Measurements from ENCODE around the gene ZMYND8. TPM values are rescaled to one million over a fixed set of nuclear protein-coding genes. Genes with fewer than 3 reads are reported as not detected.
"Not testable (repeated sequence)": the region's sequence is repeated elsewhere in the genome, so short reads cannot be mapped to it uniquely, and the experiment has no call there.

The ZMYND8 gene
- total RNA-seq, 2 experiments from 2014 or later, result 33.0 to 34.3 TPM

DNA sequence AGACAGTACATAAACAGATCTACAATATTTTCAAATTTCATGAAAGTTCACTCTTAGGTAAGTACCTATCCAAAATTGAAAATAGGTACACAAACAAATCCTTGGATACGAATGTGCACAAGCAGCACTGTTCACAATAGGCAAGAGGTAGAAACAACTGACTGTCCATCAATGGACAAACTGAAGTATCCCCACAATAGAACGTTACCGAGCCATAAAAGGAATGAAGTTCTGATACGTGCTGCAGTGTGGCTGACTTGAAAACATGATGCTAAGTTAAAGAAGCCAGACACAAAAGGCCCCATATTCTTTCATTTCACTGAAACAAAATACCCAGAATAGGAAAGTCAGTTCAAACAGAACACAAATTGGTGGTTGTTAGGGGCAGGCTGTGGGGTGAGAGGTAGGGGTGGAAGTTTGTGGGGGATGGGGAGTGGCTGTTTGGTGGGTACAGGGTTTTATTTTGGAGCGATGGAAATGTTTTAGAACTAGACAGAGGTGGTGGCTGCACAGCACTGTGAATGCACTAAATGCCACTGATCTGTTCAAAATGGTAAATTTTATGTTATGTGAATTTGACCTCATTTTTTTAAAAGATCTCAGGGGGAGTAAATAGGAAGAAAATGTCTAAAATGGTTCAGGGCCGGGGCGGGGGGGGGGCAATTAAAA is 89.5 kb downstream of the ZMYND8 start:
- Histone ChIP-seq H3K27me3 (ENCODE audit: control insufficient read depth in 1 of 2, insufficient read depth in 2 of 2, low read length in 2 of 2) (no peaks in the 10 kb centered on the region), H3K9me3 (ENCODE audit: control insufficient read depth in 1 of 2, insufficient read depth in 1 of 2, low read length in 2 of 2) (no peaks in the 10 kb centered on the region), H3K27ac (ENCODE audit: low read depth in 1 of 2, low read length in 2 of 2) (no peak overlapping the region), H3K36me3 (ENCODE audit: insufficient read depth, low read length) (peaks cover 61% of the 10 kb centered on the region), H3K4me3 (ENCODE audit: low read length) (no peak overlapping the region), H3K4me1 (ENCODE audit: insufficient read depth, low read length) (no peaks in the 10 kb centered on the region)
- Mint-ChIP-seq H3K4me1 (ENCODE audit: low read depth) (peaks cover 10% of the 10 kb centered on the region), H3K9me3 (no peaks in the 10 kb centered on the region), H3K27me3 (no peaks in the 10 kb centered on the region), H3K36me3 (ENCODE audit: low read depth) (peaks cover 65% of the 10 kb centered on the region), H3K27ac (no peak overlapping the region), H3K4me3 (no peak overlapping the region)
- DNase-seq, result no peak
- intact Hi-C loops (cut with DNase I, micrococcal nuclease), result no loop called here
- ChIA-PET POLR2A (no interaction called here), CTCF (no interaction called here)
- TF ChIP-seq, protein P1, sequence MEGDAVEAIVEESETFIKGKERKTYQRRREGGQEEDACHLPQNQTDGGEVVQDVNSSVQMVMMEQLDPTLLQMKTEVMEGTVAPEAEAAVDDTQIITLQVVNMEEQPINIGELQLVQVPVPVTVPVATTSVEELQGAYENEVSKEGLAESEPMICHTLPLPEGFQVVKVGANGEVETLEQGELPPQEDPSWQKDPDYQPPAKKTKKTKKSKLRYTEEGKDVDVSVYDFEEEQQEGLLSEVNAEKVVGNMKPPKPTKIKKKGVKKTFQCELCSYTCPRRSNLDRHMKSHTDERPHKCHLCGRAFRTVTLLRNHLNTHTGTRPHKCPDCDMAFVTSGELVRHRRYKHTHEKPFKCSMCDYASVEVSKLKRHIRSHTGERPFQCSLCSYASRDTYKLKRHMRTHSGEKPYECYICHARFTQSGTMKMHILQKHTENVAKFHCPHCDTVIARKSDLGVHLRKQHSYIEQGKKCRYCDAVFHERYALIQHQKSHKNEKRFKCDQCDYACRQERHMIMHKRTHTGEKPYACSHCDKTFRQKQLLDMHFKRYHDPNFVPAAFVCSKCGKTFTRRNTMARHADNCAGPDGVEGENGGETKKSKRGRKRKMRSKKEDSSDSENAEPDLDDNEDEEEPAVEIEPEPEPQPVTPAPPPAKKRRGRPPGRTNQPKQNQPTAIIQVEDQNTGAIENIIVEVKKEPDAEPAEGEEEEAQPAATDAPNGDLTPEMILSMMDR (IDR thresholded peaks at IDR 0.05), result no peak
- ATAC-seq (ENCODE audit: poor library complexity), result no peak

DNA sequence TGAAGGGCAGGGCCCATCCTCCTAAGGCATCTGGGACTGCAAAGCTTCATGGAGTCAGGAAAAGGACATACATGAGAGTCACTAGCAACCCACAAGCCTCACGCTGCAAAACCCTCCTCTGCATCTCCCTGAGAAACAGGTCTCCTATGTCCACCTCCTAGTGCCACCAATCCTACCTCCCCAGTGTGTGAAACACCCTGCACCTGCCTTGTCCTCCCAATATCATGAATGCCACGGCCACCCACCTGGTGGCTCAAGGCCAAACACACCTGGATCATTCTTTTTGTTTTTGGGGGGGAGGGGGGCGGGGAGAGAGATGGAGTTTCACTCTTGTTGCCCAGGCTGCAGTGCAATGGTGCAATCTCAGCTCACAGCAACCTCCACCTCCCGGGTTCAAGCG is 90.5 kb downstream of the ZMYND8 start:
- H3K27ac ChIP-seq (ENCODE audit: low read depth in 1 of 2, low read length in 2 of 2), result no peak overlapping the region
- DNase-seq (no peak), ATAC-seq (ENCODE audit: poor library complexity) (no peak)
- intact Hi-C loops (cut with DNase I, micrococcal nuclease), result no loop called here
- no peaks in the 10 kb centered on the region for H3K27me3 Mint-ChIP-seq
- POLR2A ChIA-PET, result no interaction called here
- peaks cover 64% of the 10 kb centered on the region for H3K36me3 ChIP-seq (ENCODE audit: insufficient read depth, low read length)
- H3K9me3 ChIP-seq (ENCODE audit: control insufficient read depth in 1 of 2, insufficient read depth in 1 of 2, low read length in 2 of 2), result no peaks in the 10 kb centered on the region
- no peak overlapping the region for H3K4me3 ChIP-seq (ENCODE audit: low read length)
- TF ChIP-seq, protein P1 (IDR thresholded peaks at IDR 0.05), result no peak
- no peak overlapping the region for H3K4me3 Mint-ChIP-seq
- no peaks in the 10 kb centered on the region for H3K4me1 ChIP-seq (ENCODE audit: insufficient read depth, low read length)
- no peaks in the 10 kb centered on the region for H3K27me3 ChIP-seq (ENCODE audit: control insufficient read depth in 1 of 2, insufficient read depth in 2 of 2, low read length in 2 of 2)
- H3K9me3 Mint-ChIP-seq, result no peaks in the 10 kb centered on the region
- peaks cover 69% of the 10 kb centered on the region for H3K36me3 Mint-ChIP-seq (ENCODE audit: low read depth)
- CTCF ChIA-PET, result interaction anchor here (0.8 kb wide), 1 partner anchor 118 kb away, joined by 4 read pairs; no protein-coding TSS in a partner anchor
- H3K4me1 Mint-ChIP-seq (ENCODE audit: low read depth), result peaks cover 10% of the 10 kb centered on the region
- no peak overlapping the region for H3K27ac Mint-ChIP-seq

DNA sequence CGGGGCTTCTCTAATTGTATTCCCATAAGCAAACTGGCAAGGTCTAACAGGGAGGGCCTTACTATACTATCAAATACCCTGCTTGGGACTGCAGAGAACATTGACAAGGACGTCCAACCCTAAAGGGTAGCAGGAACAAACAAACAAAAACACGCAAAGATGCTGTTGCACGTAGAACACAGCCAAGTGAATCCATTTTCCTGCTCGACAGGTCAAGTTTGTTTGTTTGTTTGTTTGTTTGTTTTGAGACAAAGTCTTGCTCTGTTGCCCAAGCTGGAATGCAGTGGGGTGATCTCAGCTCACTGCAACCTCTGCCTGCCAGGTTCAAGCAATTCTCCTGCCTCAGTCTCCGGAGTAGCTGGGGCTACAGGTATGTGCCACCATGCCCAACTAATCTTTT is 91.3 kb downstream of the ZMYND8 start:
- intact Hi-C loops (cut with DNase I, micrococcal nuclease), result no loop called here
- no peaks in the 10 kb centered on the region for H3K27me3 ChIP-seq (ENCODE audit: control insufficient read depth in 1 of 2, insufficient read depth in 2 of 2, low read length in 2 of 2)
- H3K4me3 ChIP-seq (ENCODE audit: low read length), result no peak overlapping the region
- TF ChIP-seq, protein P1 (IDR thresholded peaks at IDR 0.05), result no peak
- no peaks in the 10 kb centered on the region for H3K9me3 ChIP-seq (ENCODE audit: control insufficient read depth in 1 of 2, insufficient read depth in 1 of 2, low read length in 2 of 2)
- Mint-ChIP-seq H3K27me3 (no peaks in the 10 kb centered on the region), H3K27ac (no peak overlapping the region), H3K9me3 (no peaks in the 10 kb centered on the region), H3K4me1 (ENCODE audit: low read depth) (peaks cover 16% of the 10 kb centered on the region), H3K4me3 (no peak overlapping the region), H3K36me3 (ENCODE audit: low read depth) (peaks cover 76% of the 10 kb centered on the region)
- H3K27ac ChIP-seq (ENCODE audit: low read depth in 1 of 2, low read length in 2 of 2), result no peak overlapping the region
- ATAC-seq (ENCODE audit: poor library complexity) (no peak), DNase-seq (no peak)
- CTCF ChIA-PET, result no interaction called here
- peaks cover 69% of the 10 kb centered on the region for H3K36me3 ChIP-seq (ENCODE audit: insufficient read depth, low read length)
- POLR2A ChIA-PET, result no interaction called here
- H3K4me1 ChIP-seq (ENCODE audit: insufficient read depth, low read length), result no peaks in the 10 kb centered on the region

DNA sequence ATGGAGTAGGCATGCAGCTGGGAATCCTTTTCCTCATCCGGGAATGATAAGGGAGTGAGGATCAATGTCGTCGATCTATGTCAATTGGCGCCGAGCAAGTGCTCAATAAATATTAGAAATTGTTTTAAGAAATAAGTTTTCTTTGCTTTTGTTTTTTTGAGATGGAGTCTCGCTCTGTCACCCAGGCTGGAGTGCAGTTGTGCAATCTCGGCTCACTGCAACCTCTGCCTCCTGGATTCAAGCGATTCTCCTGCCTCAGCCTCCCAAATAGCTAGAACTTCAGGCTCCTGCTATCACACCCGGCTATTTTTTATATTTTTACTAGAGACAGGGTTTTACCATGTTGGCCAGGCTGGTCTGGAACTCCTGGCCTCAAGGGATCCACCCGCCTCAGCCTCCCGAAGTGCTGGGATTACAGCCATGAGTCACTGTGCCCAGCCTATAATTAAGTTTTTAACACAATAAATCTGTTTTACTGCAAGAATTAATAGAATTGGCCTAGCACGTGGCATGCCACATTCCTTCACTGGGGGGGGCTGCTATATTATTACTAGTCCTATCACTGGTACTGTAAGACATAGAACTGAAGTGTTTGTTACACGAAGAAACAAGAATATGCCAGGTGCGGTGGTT is 92.2 kb downstream of the ZMYND8 start:
- H3K9me3 Mint-ChIP-seq; DNase-seq; H3K4me3 ChIP-seq (ENCODE audit: low read length); H3K9me3 ChIP-seq (ENCODE audit: control insufficient read depth in 1 of 2, insufficient read depth in 1 of 2, low read length in 2 of 2); H3K4me3 Mint-ChIP-seq; H3K27ac Mint-ChIP-seq; POLR2A ChIA-PET; intact Hi-C loops (cut with DNase I, micrococcal nuclease); ATAC-seq (ENCODE audit: poor library complexity); H3K27ac ChIP-seq (ENCODE audit: low read depth in 1 of 2, low read length in 2 of 2); H3K4me1 ChIP-seq (ENCODE audit: insufficient read depth, low read length); H3K27me3 Mint-ChIP-seq; H3K27me3 ChIP-seq (ENCODE audit: control insufficient read depth in 1 of 2, insufficient read depth in 2 of 2, low read length in 2 of 2): not testable (repeated sequence)
- CTCF ChIA-PET, result interaction anchor here (0.6 kb wide), 1 partner anchor 43 kb away, joined by 3 read pairs; no protein-coding TSS in a partner anchor
- H3K4me1 Mint-ChIP-seq (ENCODE audit: low read depth), result peaks cover 18% of the 10 kb centered on the region
- H3K36me3 Mint-ChIP-seq (ENCODE audit: low read depth), result peaks cover 79% of the 10 kb centered on the region
- H3K36me3 ChIP-seq (ENCODE audit: insufficient read depth, low read length), result peaks cover 70% of the 10 kb centered on the region
